GM19372 (cell line): Measurements from ENCODE around the gene PPP1R10.

Experiments
- ATAC-seq: cut with Tn5 transposase; IDR thresholded peaks from one replicate; pipeline ENCODE4 v1.9.1; 2021; ENCODE audit warnings: mild to moderate bottlenecking, low read depth, moderate library complexity; ENCODE audit not compliant: unreplicated experiment

Gene PPP1R10

DNA sequence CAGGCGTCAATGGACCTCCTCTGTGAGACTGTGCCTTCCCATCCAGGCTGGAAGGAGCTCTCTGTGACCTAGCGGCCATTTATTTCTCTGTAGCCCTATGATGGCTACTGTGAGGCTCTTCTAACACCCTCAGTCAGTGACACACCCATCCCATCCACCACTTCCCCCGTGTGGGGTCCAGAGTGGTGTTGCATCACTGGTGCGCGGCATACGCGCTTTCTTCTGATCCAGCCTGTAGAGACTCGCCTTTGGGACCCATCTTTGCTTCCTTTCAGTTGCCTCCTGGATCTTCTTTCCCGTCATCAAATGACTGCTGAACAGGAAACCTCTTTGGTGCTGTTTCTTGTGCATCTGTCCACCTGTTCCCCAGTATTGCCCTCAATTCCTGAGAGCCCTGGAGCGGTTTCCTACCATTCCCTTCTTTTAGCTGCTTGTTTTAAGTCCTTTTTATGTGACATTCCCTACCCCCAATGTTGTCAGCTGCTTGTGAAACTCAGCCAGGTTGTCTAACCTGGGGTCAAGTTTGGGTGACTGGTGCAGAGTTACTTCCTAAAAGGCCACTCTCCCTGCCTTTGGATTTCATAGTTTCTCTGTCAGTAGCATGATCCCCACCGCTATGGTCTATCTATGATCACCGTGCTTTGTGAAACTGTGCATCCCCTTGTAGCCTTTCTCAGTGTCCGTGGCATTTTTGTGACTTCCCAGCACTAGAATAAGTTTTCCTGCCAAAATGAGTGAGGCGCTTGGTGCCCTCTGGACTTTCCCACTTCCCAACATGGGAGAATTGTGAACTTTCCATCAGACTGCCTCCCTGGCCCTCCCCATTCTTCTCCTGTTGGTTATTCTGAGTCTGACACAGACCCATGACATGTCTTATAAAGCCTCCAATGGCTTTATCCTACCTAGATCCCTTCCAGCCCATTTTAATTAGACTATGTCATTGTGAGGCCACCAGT, 54.3 kb downstream of the PPP1R10 start:
- no peak for ATAC-seq

DNA sequence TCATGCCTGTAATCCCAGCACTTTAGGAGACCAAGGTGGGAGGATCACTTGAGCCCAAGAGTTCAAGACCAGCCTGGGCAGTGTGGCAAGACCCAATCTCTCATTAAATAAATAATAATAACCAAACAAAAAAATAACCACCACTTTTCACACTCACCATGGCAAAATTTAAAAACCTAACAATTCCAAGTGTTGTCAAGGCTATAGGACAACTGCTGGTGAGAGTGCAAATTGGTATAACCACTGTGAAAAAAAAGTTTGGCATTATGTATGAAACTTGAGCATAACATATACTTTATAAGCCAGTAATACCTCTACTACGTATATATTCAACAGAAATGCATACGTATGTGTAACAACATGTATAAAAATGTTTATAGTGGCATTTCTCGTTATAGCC, 56.1 kb downstream of the PPP1R10 start:
- ATAC-seq = no peak

DNA sequence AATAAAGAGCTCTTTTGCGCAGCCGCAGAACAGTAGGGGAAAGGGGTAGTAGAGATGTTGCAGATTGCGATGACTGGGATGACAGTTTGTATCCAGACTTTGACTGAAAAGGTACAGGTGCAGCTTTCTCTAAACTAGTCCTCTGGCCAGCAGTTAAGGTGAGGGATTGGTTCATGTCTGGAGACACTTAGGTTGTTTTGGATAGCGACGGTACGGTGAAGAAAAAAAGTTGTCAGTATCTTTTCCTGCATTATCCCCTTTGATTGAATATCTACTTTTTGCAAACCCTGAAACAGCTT, 59.4 kb downstream of the PPP1R10 start:
- no peak for ATAC-seq

DNA sequence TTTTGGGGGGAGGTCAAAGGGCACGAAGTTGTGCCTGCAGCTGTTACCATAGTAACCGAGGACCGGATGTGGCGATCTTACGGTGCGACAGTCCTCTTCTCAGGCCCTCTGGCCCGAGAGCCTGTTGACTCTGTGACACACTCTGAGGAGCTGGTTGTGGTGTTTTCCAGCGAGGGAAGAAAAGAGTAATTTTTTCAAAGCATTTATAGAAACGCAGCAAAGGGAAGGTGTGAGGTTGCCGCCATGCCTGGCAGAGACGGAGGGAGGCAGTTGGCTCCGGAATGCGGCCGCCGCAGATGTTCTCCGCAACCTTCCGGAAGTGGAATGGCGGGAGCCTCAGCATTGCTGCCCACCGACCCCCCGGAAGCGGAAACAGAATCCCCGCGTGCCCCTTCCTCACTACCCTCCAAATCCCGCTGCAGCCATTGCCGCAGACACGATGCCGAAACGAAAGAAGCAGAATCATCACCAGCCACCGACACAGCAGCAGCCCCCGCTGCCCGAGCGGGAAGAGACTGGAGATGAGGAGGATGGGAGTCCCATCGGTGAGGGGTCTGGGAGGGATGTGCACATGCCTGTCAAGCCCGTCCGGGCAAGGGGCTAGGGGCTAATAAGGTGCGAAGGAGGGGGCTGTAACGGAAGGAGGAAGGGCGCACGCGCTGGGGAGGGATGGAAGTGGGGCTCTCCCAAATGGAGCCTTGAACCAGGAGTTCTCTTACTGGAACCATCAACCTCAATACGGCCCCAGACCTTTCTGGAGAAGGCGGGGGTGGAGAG, 59.9 kb downstream of the PPP1R10 start, which contains the start of gene PRR3:
TSS of gene PRR3 (plus strand) at position 390 of the 777 bp plus-strand sequence. CDS start at position 440, 50 bp downstream.
- ATAC-seq = peak; percentile 51

DNA sequence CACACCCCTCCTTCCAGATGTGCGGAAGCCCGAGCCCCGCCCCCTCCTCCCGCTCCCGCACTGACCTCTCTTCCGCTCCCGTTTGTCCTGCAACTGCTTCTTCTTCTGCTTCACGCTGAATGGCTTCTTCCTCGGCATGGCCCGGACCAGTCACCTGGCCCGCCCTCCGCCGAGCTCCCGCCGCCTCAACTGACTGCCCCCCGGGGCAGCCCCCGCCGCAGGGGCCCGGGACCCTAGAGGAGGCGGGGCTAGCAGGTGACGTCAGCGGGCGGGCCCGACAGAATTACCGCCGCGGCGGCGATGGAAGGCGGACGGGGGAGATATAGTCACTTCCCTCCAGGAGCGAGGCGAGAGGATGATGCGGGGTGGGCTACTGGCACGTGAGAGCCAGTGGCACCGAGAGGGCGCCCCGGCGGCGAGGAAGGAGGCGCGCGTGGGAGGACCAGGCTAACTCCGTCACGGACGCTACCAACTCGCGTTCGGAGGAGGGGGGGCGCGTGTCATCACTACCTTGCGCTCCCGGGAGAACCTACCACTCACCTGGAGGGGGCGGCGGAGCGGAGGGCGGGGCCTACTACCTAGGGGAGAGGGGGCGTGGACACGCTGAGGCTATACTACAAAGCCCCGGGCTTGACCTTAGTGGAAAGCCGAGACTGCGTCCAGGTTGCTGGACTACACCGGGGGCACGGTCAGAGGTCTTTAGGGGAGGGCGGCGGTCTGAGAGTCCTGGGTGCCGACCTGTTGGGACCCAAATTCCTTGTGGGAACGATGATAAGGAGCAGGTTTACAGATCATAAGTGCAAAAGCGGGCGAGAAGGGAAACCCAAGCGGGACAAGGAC, 60.8 kb downstream of the PPP1R10 start, which contains the start of gene GNL1:
TSS of gene GNL1 (minus strand) at position 424 of the 840 bp plus-strand sequence. CDS start at position 138, 286 bp downstream.
- peak; percentile 76 for ATAC-seq

DNA sequence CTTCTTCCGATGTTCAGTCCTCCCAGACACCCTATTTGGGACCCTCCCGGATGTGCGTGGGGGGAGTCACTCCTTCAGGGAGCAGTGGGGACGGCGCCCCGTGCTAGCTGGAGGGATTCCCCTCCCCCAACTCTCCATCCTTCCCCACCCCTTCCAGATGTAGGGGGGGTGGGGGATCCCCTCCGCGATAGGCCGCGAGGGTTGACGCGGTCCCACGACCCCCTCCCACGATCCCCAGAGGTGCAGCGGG, 61.3 kb downstream of the PPP1R10 start:
- no peak for ATAC-seq

DNA sequence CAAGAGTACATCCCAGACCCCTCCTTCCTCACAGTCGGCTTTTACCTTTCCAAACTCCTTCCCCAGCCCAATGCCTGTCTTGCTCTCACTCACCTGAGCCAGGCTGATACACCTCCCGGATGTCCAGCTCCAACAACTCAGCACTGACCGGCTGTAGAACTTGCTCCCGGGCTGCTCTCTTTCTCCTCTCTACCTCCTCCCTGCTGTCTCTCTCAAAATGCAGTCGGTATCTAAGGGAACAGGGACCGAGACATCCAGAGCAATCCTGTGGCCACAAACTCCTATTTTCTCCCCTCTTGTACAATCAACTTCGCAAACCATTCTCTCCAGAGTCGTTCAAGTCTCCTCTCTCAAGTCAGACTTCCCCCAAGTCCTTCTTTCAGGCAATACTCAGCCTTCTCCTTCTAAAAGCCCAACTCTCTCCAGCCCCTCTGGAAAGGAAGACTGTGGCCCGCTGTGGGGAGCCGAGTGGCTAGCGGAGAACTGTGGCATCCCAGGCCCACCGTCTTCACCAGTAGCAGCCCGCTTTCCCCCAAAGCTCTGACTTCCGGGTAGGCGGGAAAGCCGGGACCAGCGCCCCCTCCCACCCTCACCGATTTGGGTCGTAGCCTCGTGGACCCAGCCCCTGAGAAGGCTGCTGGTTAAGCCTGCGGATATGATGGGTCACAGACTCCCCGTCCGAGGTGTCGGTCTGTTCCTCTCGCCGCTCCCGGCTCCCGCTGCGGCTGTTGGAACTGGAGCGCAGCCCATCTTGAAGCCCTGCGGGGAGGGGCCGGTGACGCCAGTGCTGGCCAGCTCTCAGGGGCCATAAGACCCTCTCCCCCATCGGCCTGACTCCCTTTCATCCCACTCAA, 61.9 kb downstream of the PPP1R10 start:
- no peak for ATAC-seq

DNA sequence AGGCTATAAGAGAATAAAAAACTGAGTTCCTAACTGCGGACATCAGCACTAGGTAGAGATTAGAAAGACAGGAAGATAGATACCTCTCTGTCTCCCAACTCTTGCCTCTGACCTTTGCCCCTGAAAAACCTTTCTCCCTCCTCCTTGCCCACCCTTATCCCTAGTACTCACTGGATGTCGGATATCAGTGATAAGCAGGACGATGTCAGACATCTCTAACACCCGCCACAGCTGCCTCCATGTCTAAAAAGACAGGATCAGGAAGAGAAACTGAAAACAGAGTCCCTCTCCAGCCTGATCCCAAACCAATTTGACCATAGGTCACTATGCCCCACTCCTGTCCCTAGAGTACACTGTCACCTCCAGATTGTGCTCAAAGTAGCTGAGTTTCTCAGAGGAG, 62.6 kb downstream of the PPP1R10 start:
- ATAC-seq = no peak
